NCI-H524 treated with DMSO at 0.1 percent for 48 hours (cell line): ENCODE data around the gene MYH6.
A peak's percentile ranks its signal among the peaks of the same experiment; 100 is the strongest.

Experiments used
- DNase-seq: peaks from one replicate; lab custom pipeline; 2025; lab: John Stamatoyannopoulos, UW

MYH6 gene

GRCh38 chr14:23355871-23356435 is 52.1 kb downstream of the MYH6 start:
- no peak for DNase-seq

GRCh38 chr14:23354990-23355389 is 53.1 kb downstream of the MYH6 start:
- no peak for DNase-seq

- DNase-seq = no peak
Observed at GRCh38 chr14:23353433-23353780, 54.7 kb downstream of the MYH6 start.

GRCh38 chr14:23352506-23353432 is 55.3 kb downstream of the MYH6 start, which contains the start of gene SLC22A17:
TSS of gene SLC22A17 (minus strand) at chr14:23352887.
- DNase-seq = peak; percentile 59

- DNase-seq = peak; percentile 45
Observed at GRCh38 chr14:23351681-23352505, 56.2 kb downstream of the MYH6 start.

- no peak for DNase-seq
Observed at GRCh38 chr14:23349156-23349845, 58.8 kb downstream of the MYH6 start.

- DNase-seq = no peak
Observed at GRCh38 chr14:23348297-23348655, 59.8 kb downstream of the MYH6 start.

- DNase-seq = no peak
Observed at GRCh38 chr14:23347406-23348296, 60.4 kb downstream of the MYH6 start.

- DNase-seq = no peak
Observed at GRCh38 chr14:23346693-23347405, 61.2 kb downstream of the MYH6 start.

GRCh38 chr14:23345987-23346692 is 61.9 kb downstream of the MYH6 start:
- no peak for DNase-seq

- DNase-seq = no peak
Observed at GRCh38 chr14:23344481-23344880, 63.6 kb downstream of the MYH6 start.

- DNase-seq = no peak
Observed at GRCh38 chr14:23339506-23340268, 68.4 kb downstream of the MYH6 start.

GRCh38 chr14:23335623-23336022 is 72.5 kb downstream of the MYH6 start:
- DNase-seq = no peak
